Stomach smooth muscle (tissue), 2 donors: Measurements from ENCODE around the gene CACNA2D2.

Experiments used
- H3K27ac ChIP-seq: one replicate; pipeline ENCODE4 v1.7.0; 2013; ENCODE audit warnings: mild to moderate bottlenecking, low read length, inconsistent platforms
- H3K27me3 ChIP-seq, 2 donors: one replicate each; pipeline ENCODE4 v1.7.0; 2013; ENCODE audit warnings: low read length in 2 of 2; ENCODE audit not compliant: insufficient read depth in 2 of 2, control insufficient read depth in 1 of 2
- H3K36me3 ChIP-seq, 2 donors: one replicate each; pipeline ENCODE4 v1.7.0; 2013; ENCODE audit warnings: low read length in 2 of 2; ENCODE audit not compliant: control insufficient read depth in 2 of 2, insufficient read depth in 2 of 2
- H3K4me1 ChIP-seq: one replicate; pipeline ENCODE4 v1.7.0; 2013; ENCODE audit warnings: low read length; ENCODE audit not compliant: control insufficient read depth, insufficient read depth
- H3K4me3 ChIP-seq, 2 donors: one replicate each; pipeline ENCODE4 v1.7.0; 2013; ENCODE audit warnings: low read length in 2 of 2
- H3K9ac ChIP-seq, 2 donors: one replicate each; pipeline ENCODE4 v1.7.0; 2013; ENCODE audit warnings: low read length in 2 of 2, mild to moderate bottlenecking in 1 of 2
- H3K9me3 ChIP-seq, 2 donors: one replicate each; pipeline ENCODE4 v1.7.0; 2013; ENCODE audit warnings: low read length in 2 of 2; ENCODE audit not compliant: control insufficient read depth in 2 of 2
- donor health status: healthy.
- donor health status: Pancreatic carcinoma.

CACNA2D2 gene

GRCh38 chr3:50354186-50354764 lies 149.2 kb downstream of the CACNA2D2 start:
- no peak overlapping the region for H3K4me3 ChIP-seq
- H3K4me1 ChIP-seq: peaks cover 67% of the 10 kb centered on the region
- H3K9ac ChIP-seq: no peak overlapping the region
- no peak overlapping the region for H3K27ac ChIP-seq
- no peaks in the 10 kb centered on the region for H3K9me3 ChIP-seq
- H3K27me3 ChIP-seq: no peaks in the 10 kb centered on the region
- H3K36me3 ChIP-seq: peaks cover 7 to 31% of the 10 kb centered on the region in 2 donors

- Histone ChIP-seq H3K36me3 (peaks cover 7 to 34% of the 10 kb centered on the region in 2 donors), H3K4me1 (peaks cover 65% of the 10 kb centered on the region), H3K27ac (no peak overlapping the region), H3K4me3 (no peak overlapping the region), H3K9ac (no peak overlapping the region), H3K27me3 (no peaks in the 10 kb centered on the region), H3K9me3 (no peaks in the 10 kb centered on the region)
Observed at GRCh38 chr3:50353245-50354004, 150.0 kb downstream of the CACNA2D2 start.

- Histone ChIP-seq H3K27ac (no peak overlapping the region), H3K4me3 (no peak overlapping the region), H3K9me3 (no peaks in the 10 kb centered on the region), H3K36me3 (peaks cover 7 to 40% of the 10 kb centered on the region in 2 donors), H3K4me1 (peaks cover 61% of the 10 kb centered on the region), H3K9ac (no peak overlapping the region), H3K27me3 (no peaks in the 10 kb centered on the region)
Observed at GRCh38 chr3:50352781-50353180, 150.7 kb downstream of the CACNA2D2 start.

GRCh38 chr3:50351323-50351697 lies 152.1 kb downstream of the CACNA2D2 start:
- H3K4me1 ChIP-seq: peaks cover 49% of the 10 kb centered on the region
- no peaks in the 10 kb centered on the region for H3K27me3 ChIP-seq
- peaks cover 4 to 39% of the 10 kb centered on the region in 2 donors for H3K36me3 ChIP-seq
- H3K4me3 ChIP-seq: peak overlapping the region; percentile 83 to 99
- H3K9ac ChIP-seq: peak overlapping the region; percentile 42 to 74
- H3K9me3 ChIP-seq: no peaks in the 10 kb centered on the region
- peak overlapping the region; percentile 90 for H3K27ac ChIP-seq

GRCh38 chr3:50350527-50351322 lies 152.7 kb downstream of the CACNA2D2 start, which contains the start of the genes CYB561D2 and NPRL2:
Gene CYB561D2 (plus strand): TSS chr3:50350862. CDS start chr3:50351434, 572 bp downstream.
Gene NPRL2 (minus strand): TSS chr3:50350775. CDS start chr3:50350652, 123 bp downstream.
- Histone ChIP-seq H3K4me1 (peaks cover 45% of the 10 kb centered on the region), H3K27ac (peak within 1 kb of the TSS; percentile 90), H3K9ac (peak within 1 kb of the TSS; percentile 74 to 89), H3K27me3 (no peaks in the 10 kb centered on the region), H3K9me3 (no peaks in the 10 kb centered on the region), H3K36me3 (peaks cover 4 to 38% of the 10 kb centered on the region in 2 donors), H3K4me3 (peak within 1 kb of the TSS; percentile 83 to 99)

GRCh38 chr3:50350213-50350526 lies 153.3 kb downstream of the CACNA2D2 start:
- peaks cover 45% of the 10 kb centered on the region for H3K4me1 ChIP-seq

GRCh38 chr3:50347187-50347813 lies 156.1 kb downstream of the CACNA2D2 start:
- H3K4me3 ChIP-seq: no peak overlapping the region
- H3K4me1 ChIP-seq: peaks cover 43% of the 10 kb centered on the region
- no peak overlapping the region for H3K9ac ChIP-seq

More at GRCh38 chr3:50350213-50350526, 153.3 kb downstream of the CACNA2D2 start:
- Histone ChIP-seq H3K9ac (peak overlapping the region; percentile 74 to 89), H3K27ac (peak overlapping the region; percentile 90), H3K9me3 (no peaks in the 10 kb centered on the region), H3K27me3 (peaks cover 0 to 3% of the 10 kb centered on the region in 2 donors), H3K36me3 (peaks cover 4 to 32% of the 10 kb centered on the region in 2 donors), H3K4me3 (peak overlapping the region; percentile 83 to 99)

GRCh38 chr3:50345586-50346234 lies 157.7 kb downstream of the CACNA2D2 start, which contains the start of gene ZMYND10:
Gene ZMYND10 (minus strand): TSS chr3:50345732. CDS start chr3:50345579, 153 bp downstream.
- H3K4me3 ChIP-seq: peak within 1 kb of the TSS; percentile 33 to 69
- no peaks in the 10 kb centered on the region for H3K9me3 ChIP-seq
- peaks cover 40% of the 10 kb centered on the region for H3K4me1 ChIP-seq
- peaks cover 3 to 4% of the 10 kb centered on the region in 2 donors for H3K27me3 ChIP-seq
- H3K27ac ChIP-seq: no peak within 1 kb of the TSS
- peak within 1 kb of the TSS; percentile 36 to 46 for H3K9ac ChIP-seq
- H3K36me3 ChIP-seq: peaks cover 0 to 14% of the 10 kb centered on the region in 2 donors

More at GRCh38 chr3:50347187-50347813, 156.1 kb downstream of the CACNA2D2 start:
- Histone ChIP-seq H3K27ac (no peak overlapping the region), H3K9me3 (no peaks in the 10 kb centered on the region), H3K36me3 (peaks cover 0 to 14% of the 10 kb centered on the region in 2 donors), H3K27me3 (peaks cover 3 to 4% of the 10 kb centered on the region in 2 donors)

- no peaks in the 10 kb centered on the region for H3K9me3 ChIP-seq
- peaks cover 3 to 4% of the 10 kb centered on the region in 2 donors for H3K27me3 ChIP-seq
- H3K4me3 ChIP-seq: peak overlapping the region; percentile 33 to 69
- peak overlapping the region in 1 of 2 donors; percentile 46 for H3K9ac ChIP-seq
- H3K36me3 ChIP-seq: peaks cover 0 to 14% of the 10 kb centered on the region in 2 donors
- H3K27ac ChIP-seq: no peak overlapping the region
- H3K4me1 ChIP-seq: peaks cover 42% of the 10 kb centered on the region
Observed at GRCh38 chr3:50345008-50345407, 158.4 kb downstream of the CACNA2D2 start.
